Measurements from ENCODE around the gene TAS2R30.

The TAS2R30 gene, protein sequence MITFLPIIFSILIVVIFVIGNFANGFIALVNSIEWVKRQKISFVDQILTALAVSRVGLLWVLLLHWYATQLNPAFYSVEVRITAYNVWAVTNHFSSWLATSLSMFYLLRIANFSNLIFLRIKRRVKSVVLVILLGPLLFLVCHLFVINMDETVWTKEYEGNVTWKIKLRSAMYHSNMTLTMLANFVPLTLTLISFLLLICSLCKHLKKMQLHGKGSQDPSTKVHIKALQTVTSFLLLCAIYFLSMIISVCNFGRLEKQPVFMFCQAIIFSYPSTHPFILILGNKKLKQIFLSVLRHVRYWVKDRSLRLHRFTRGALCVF

DNA sequence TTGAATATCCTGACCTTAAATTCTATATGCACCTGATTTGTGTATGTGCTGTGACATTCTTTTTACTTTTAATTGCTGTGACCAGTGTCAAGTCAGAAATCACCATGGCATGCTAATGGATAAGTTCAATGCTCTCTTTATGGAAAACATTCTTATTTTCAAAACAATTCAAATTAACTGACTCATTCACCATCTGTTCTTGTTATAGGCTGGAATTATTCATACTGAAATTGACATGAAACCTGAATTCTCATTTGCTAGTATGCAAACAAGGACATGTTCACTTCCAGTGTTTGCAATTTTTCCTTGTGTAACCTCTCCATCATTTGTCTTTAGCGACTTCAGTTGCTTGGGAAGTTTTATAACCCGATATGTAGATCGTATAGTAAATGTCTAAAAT, at the start of gene TAS2R30:
Gene TAS2R30, minus strand, starts transcription at position 340 of the 400 bp plus-strand sequence. CDS start 400 bp downstream, outside the sequence.
- no peak for DNase-seq

DNA sequence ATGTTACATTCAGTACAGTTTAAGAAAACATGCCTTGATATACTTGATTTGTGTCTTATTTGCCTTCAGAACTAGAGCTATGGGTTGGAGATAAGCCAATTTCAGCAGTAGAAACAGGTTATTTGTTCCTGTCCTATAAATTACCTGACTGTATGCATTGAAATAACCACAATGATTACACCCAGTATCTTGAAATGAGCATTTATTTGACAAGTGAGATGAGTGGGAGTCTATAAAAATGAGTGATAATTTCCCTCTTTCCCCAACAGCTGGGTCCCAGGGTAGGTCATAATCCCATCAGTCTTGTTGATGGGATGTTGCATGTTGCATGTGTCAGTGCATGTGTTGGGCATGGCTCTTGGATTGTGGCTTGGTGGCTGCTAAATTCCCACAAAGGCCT, 48.6 kb upstream of the TAS2R30 start:
- DNase-seq, result no peak

DNA sequence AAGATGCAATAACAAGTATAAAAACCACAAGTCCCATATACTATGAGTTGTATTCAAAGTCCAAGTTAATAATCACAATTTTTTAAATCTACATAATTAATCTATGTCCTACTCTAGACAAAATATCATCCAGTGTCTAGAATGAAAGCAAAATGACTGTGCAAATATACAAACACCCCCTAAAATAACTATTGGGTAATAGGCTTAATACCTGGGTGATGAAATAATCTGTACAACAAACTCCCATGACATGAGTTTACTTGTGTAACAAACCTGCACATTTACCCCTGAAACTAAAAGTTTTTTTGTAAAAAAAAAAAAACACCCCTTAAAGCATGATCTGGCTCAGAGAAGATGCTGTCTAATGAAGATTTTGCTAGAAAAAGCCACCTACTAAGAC, 48.1 kb upstream of the TAS2R30 start:
- DNase-seq, result no peak

GRCh38 chr12:11178250-11178649, 43.8 kb upstream of the TAS2R30 start:
- no peak for DNase-seq

GRCh38 chr12:11174022-11174421, 39.6 kb upstream of the TAS2R30 start:
- DNase-seq, result no peak

GRCh38 chr12:11171969-11172675, 37.7 kb upstream of the TAS2R30 start:
- peak in 1 of 2 experiments; percentile 39 for DNase-seq

- peak; percentile 79 to 89 for DNase-seq
Observed at GRCh38 chr12:11171145-11171968, 36.9 kb upstream of the TAS2R30 start, which contains the start of gene SMIM10L1. SMIM10L1 (plus strand) TSS chr12:11171194; CDS start chr12:11171357, 163 bp downstream.

DNA sequence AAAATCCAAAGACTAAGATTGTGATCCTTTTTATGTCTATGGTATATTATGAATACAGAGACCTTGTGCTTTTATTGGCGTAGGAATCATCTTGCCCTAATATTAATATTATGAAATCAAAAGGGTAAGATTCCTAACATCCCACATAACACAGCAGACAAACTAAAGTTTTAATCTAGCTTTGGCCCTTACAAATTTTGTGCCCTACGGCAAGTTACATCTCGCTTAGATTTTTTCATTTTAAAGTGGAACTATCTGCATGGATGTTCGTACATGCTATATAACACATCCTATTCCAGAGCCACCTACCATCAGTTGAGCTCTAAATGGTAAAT, 36.3 kb upstream of the TAS2R30 start:
- no peak for DNase-seq

DNA sequence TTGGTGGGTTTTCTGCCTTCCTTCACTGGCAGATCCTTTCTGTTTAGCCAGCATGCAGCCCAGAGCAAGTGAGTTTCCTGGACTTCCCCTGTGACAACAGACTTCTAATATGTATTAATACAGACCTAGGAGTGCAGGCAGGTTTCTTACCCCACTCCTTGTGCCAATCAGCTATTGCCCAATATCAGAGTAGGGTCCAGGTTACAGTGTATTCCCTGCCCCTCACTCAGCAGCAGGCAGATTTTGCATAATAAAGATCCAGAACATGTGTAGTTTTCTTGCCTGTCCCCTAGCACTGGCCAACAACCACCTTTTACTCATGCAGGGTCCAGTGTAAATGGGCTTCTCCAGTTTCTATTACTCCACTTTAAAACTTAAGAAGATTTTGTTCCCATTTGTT, 31.9 kb upstream of the TAS2R30 start:
- no peak for DNase-seq

DNA sequence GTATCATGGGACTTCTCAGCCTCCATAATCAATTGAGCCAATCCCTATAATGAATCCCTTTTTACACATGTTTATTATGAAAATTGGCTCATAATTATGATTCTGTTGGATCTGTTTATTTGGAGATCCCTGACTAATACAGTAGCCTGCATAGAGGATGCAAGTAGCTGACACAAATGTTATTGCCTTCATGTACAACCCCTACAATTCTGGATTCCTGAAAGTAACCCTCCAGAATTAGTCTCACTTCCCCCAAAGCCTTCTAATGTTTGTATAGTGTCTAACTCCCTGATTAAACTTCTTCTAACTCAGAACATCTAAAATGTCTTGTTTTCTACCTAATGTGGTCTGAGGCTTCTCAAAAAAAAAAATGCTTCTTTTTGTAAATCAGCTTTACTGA, 29.9 kb upstream of the TAS2R30 start:
- no peak for DNase-seq

DNA sequence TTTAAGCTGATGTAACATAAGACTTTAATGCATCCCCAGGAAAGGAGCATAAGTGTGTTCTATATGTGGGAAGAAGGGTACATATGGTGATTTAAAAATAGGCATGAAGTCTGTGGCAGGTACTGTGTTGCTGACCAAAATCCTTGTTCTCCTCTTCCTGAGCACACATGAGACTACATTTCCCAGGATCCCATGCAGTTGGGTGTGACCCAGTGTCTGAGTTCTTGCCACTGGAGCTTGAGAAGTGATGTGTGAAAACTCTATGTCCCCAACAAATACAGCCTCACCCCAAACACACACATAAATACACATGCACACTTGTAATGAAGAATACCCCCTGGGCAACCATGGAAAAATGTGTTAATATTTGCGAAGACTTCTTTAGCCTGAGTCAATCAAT, 28.1 kb upstream of the TAS2R30 start:
- no peak for DNase-seq

GRCh38 chr12:11158885-11159444, 24.5 kb upstream of the TAS2R30 start:
- no peak for DNase-seq

DNA sequence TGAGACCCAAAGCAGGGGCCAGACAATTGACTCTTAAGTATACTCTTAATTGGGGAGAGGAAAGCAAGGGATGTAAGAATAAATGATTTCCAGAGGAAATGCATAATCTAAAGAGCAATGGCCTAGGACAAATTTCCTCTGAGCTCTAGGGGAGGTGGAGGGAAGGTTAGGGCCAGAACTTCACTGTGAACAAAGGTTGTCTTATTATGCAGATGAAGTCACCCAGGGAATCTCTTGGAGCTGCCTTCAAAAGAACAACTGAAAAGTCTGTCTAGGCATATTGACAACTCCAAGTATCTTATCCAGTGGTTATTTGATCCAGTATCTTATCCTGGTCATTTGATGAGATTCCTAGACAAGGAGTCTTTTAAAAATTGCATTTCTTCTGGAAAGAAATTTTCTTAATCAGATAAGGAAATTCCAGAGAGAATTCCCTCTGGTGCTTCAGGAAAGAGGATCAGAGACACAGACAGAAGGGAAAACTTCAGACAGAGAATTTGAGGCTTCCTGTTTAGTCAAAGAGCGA, 20.0 kb upstream of the TAS2R30 start:
- no peak for DNase-seq

- DNase-seq, result no peak
Observed at GRCh38 chr12:11152725-11153124, 18.3 kb upstream of the TAS2R30 start.

DNA sequence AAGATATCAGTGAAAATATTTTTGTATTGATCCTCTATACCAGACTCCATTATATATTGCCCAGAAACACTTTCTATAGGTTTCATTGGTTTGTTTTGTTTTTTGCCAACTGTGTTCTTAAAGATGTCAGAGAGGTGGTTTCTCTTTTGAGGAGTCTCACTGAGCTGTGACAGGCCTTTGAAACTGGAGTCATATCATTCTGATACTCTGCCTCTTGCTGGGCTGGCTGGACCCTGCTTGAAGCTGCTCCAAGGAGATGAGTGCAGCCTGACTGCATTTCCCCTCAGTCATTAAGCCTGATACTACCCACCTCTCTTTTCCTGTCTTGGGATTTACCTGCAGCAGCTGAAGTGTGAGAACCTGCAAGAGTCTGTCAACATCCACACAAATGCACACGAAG, 16.4 kb upstream of the TAS2R30 start:
- DNase-seq, result no peak

DNA sequence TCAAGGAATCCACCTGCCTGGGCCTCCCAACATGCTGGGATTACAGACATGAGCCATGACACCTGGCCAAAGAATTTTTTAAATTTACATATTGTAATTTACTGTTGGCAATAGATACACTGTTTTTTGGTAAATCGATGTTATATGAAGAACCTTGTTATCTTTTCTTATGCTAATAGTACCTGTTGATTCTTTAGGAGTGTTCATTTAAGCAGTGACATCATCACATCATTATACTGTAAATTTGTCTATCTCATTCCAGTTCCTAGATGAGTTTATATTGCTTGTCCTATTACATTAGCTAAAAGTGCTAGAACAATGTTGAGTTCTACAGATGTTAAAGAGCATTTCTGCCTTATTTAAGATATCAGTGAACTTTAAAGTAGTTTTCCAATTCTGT, 13.0 kb upstream of the TAS2R30 start:
- DNase-seq, result no peak

GRCh38 chr12:11144297-11144696, 9.9 kb upstream of the TAS2R30 start:
- DNase-seq, result no peak

DNA sequence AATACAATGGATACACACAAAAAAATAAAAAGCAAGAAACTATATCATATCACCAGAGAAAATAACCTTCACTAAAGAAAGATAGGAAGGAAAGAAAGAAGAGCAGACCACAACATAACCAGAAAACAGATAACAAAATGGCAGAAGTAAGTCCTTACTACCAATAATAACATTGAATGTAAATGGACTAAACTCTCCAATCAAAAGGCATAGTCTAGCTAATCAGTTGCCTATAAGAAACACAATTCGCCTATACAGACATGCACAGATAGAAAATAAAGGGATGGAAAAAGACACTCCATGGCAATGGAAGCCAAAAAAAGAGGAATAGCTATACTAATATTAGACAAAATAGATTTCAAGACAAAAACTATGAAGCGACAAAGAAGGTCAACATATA, 8.9 kb upstream of the TAS2R30 start:
- no peak for DNase-seq

- no peak for DNase-seq
Observed at GRCh38 chr12:11136075-11136474, 1.6 kb upstream of the TAS2R30 start.

- DNase-seq, result no peak
Observed at GRCh38 chr12:11133816-11134215, 628 bp downstream of the TAS2R30 start.

GRCh38 chr12:11133162-11133561, 1.3 kb downstream of the TAS2R30 start:
- no peak for DNase-seq

GRCh38 chr12:11130999-11131398, 3.4 kb downstream of the TAS2R30 start:
- DNase-seq, result no peak

GRCh38 chr12:11130382-11130781, 4.1 kb downstream of the TAS2R30 start:
- no peak for DNase-seq
